ENCODE data around the gene SPATS2. TPM values are rescaled to one million over a fixed set of nuclear protein-coding genes. Genes with fewer than 3 reads are reported as not detected.
A peak's percentile ranks its signal among the peaks of the same experiment; 100 is the strongest.
"Not testable (repeated sequence)": the region's sequence is repeated elsewhere in the genome, so short reads cannot be mapped to it uniquely, and the experiment has no call there.

The SPATS2 gene
- total RNA-seq, 1 donor, result 34.1 TPM

DNA sequence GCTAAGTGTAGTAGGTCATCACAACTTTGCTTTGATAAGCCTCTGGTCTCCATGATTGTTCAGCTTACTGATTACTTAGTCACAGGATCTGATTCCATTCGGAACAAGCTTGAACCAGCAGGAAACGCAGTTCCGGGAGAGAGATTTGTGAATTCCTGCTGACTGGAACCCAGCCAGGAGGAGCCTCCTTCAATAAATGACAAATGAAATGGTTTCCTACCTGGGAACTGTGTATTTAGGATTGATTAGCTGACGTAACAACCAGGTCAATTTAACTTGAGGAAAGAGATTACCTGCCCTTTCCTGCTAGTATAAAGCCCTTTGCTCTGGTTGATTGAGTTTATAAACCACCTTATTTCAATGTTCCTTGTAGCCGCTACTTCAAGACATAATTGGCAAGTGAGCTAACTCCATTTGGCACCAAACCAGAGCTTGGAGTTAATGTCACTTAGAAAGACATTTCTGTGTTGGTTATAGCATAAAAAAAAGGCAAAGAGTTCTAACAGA lies 136.5 kb downstream of the SPATS2 start:
- DNase-seq (ENCODE audit: low read depth), result peak; percentile 62
- no peak overlapping the region for H3K4me3 ChIP-seq (ENCODE audit: low read depth, low read length)
- TF ChIP-seq CTCF (IDR thresholded peaks at IDR 0.05; ENCODE audit: insufficient read depth, low read length), result no peak

- no peak for TF ChIP-seq CTCF (IDR thresholded peaks at IDR 0.05; ENCODE audit: insufficient read depth, low read length)
- peak; percentile 30 for DNase-seq (ENCODE audit: low read depth)
- H3K4me3 ChIP-seq (ENCODE audit: low read depth, low read length), result no peak overlapping the region
Observed at GRCh38 chr12:49505672-49506071, 138.4 kb downstream of the SPATS2 start.

GRCh38 chr12:49507139-49507538 lies 139.9 kb downstream of the SPATS2 start:
- TF ChIP-seq CTCF (IDR thresholded peaks at IDR 0.05; ENCODE audit: insufficient read depth, low read length), result no peak
- no peak overlapping the region for H3K4me3 ChIP-seq (ENCODE audit: low read depth, low read length)
- DNase-seq (ENCODE audit: low read depth), result peak; percentile 95

DNA sequence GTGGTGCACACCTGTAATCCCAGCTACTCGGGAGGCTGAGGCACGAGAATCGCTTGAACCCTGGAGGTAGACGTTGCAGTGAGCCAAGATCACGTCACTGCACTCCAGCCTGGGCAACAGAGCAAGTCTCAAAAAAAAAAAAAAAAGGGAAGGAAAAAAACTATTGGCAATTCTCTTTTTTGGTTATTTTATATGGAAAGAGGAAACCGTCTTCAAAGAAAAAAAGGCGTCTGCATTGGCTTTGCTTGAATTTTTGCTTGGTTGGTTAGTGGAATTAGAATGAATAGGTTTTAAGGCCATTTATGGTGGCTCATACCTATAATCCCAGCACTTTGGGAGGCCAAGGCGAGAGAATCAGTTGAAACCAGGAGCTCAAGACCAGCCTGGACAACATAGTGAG lies 142.4 kb downstream of the SPATS2 start:
- not testable (repeated sequence) for H3K4me3 ChIP-seq (ENCODE audit: low read depth, low read length); DNase-seq (ENCODE audit: low read depth)

GRCh38 chr12:49511410-49511809 lies 144.1 kb downstream of the SPATS2 start:
- no peak for DNase-seq (ENCODE audit: low read depth)
- H3K4me3 ChIP-seq (ENCODE audit: low read depth, low read length), result no peak overlapping the region
- no peak for TF ChIP-seq CTCF (IDR thresholded peaks at IDR 0.05; ENCODE audit: insufficient read depth, low read length)

DNA sequence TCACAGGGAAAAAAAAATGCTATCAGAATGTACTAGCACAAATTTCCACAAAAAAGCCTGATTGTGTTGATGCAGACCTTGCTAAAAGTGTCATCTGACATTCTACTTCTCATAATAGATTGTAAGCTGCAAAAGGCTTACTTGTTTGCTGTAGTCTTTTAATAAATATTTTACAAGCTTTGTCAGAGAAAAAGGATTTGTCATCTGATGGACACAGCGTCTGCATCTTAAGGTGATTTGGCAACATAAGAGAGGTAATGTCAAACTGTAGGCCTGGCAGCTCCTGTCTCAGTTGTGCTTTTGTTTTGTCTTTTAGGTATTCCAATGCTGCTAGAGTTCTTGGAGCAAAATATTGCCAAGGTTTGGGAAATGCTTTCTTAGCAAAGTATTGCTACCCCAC lies 145.3 kb downstream of the SPATS2 start:
- TF ChIP-seq CTCF (IDR thresholded peaks at IDR 0.05; ENCODE audit: insufficient read depth, low read length), result no peak
- H3K4me3 ChIP-seq (ENCODE audit: low read depth, low read length), result no peak overlapping the region
- DNase-seq (ENCODE audit: low read depth), result no peak

DNA sequence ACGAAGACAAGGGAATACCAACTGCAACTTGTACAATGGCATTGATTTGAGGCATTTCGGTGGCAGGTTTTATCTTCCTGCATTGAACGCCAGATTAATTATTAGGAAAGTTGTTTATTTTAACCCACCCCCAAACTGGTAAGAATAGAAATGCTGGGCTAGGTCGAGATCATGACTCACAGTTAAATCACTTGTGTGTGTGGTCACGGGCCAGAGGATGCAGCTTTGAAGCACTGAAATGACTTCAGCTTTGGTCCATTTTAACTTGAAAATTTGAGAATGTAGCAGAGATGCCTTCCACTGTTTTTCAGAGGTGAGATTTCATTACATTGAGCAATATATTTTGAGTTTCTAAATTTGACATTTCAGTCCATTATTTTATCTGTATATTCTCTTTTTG lies 148.0 kb downstream of the SPATS2 start:
- TF ChIP-seq CTCF (IDR thresholded peaks at IDR 0.05; ENCODE audit: insufficient read depth, low read length), result no peak
- DNase-seq (ENCODE audit: low read depth), result peak; percentile 84
- no peak overlapping the region for H3K4me3 ChIP-seq (ENCODE audit: low read depth, low read length)

All from fibroblast of the aortic adventitia (primary cell).